HEK293 (cell line): Measurements from ENCODE around the gene CAND2.

Experiments used
- CTCF ChIA-PET: fragments of 350-600 bp; formaldehyde crosslinking; extraction: SDS; loops from one replicate; lab custom pipeline; 2021; ENCODE audit warnings: antibody characterized with exemption; lab: Yijun Ruan, JAX
- POLR2A ChIA-PET: fragments of 300-600 bp; formaldehyde crosslinking; extraction: SDS; loops from one replicate; lab custom pipeline; 2020; ENCODE audit warnings: antibody characterized with exemption, inconsistent platforms; lab: Yijun Ruan, JAX
- H3K27ac ChIP-seq: fragments of 200-500 bp; sonication (Bioruptor generic); 2 replicates; pipeline ENCODE4 v1.5.1; 2014; ENCODE audit warnings: low read depth, low read length, control low read depth, inconsistent platforms; ENCODE audit errors: extremely low read depth
- H3K36me3 ChIP-seq, 2 experiments: fragments of 200-500 bp in 1 of 2; sonication (Bioruptor generic) in 1 of 2; 1 replicate in 1 of 2; 2 replicates in 1 of 2; pipeline ENCODE4 v1.5.1; 2014 to 2017; ENCODE audit warnings: inconsistent platforms in 2 of 2, low read length in 2 of 2; ENCODE audit not compliant: control insufficient read depth in 2 of 2, insufficient read depth in 1 of 2
- H3K4me1 ChIP-seq: fragments of 200-500 bp; sonication (Bioruptor generic); 2 replicates; pipeline ENCODE4 v1.5.1; 2014; ENCODE audit warnings: mild to moderate bottlenecking, low read length, inconsistent platforms; ENCODE audit not compliant: control insufficient read depth, insufficient read depth
- H3K4me3 ChIP-seq: 2 replicates; pipeline ENCODE4 v1.5.1; 2011; ENCODE audit warnings: low read depth, mild to moderate bottlenecking, control low read depth, low read length, moderate library complexity
- H3K9me3 ChIP-seq: fragments of 200-500 bp; sonication (Bioruptor generic); 2 replicates; pipeline ENCODE4 v1.5.1; 2014; ENCODE audit warnings: low read depth, low read length, inconsistent platforms; ENCODE audit not compliant: control insufficient read depth, insufficient read depth
- EGR2 ChIP-seq: fragments of 450-650 bp; formaldehyde crosslinking; IDR thresholded peaks from 2 replicates; pipeline ENCODE4 v1.5.1; 2016; ENCODE audit warnings: low read depth, missing biosample characterization, missing genetic modification characterization
- PRDM1 ChIP-seq: fragments of 450-650 bp; formaldehyde crosslinking; IDR thresholded peaks from 2 replicates; pipeline ENCODE4; 2016; ENCODE audit warnings: missing biosample characterization, missing genetic modification characterization
- PRDM4 ChIP-seq: fragments of 450-650 bp; formaldehyde crosslinking; IDR thresholded peaks from 2 replicates; pipeline ENCODE4 v1.5.1; 2017; ENCODE audit warnings: missing biosample characterization, missing genetic modification characterization
- PRDM6 ChIP-seq: fragments of 450-650 bp; formaldehyde crosslinking; IDR thresholded peaks from 2 replicates; pipeline ENCODE4 v1.5.1; 2017; ENCODE audit warnings: missing biosample characterization, missing genetic modification characterization
- ZBTB7A ChIP-seq: fragments of 450-650 bp; formaldehyde crosslinking; IDR thresholded peaks from 2 replicates; pipeline ENCODE4 v1.5.1; 2016; ENCODE audit warnings: low read depth, missing biosample characterization, missing genetic modification characterization
- ZNF169 ChIP-seq: fragments of 450-650 bp; formaldehyde crosslinking; IDR thresholded peaks from 2 replicates; pipeline ENCODE4 v1.5.1; 2016; ENCODE audit warnings: missing biosample characterization, missing genetic modification characterization
- ZNF239 ChIP-seq: fragments of 450-650 bp; formaldehyde crosslinking; IDR thresholded peaks from 2 replicates; pipeline ENCODE4 v1.5.1; 2016; ENCODE audit warnings: missing biosample characterization, missing genetic modification characterization
- ZNF426 ChIP-seq: fragments of 450-650 bp; formaldehyde crosslinking; IDR thresholded peaks from 2 replicates; pipeline ENCODE4 v1.5.1; 2017; ENCODE audit warnings: missing biosample characterization, missing genetic modification characterization, mild to moderate bottlenecking, inconsistent platforms, moderate library complexity
- ZNF560 ChIP-seq: fragments of 450-650 bp; formaldehyde crosslinking; IDR thresholded peaks from 2 replicates; pipeline ENCODE4 v1.5.1; 2017; ENCODE audit warnings: missing biosample characterization, missing genetic modification characterization, borderline replicate concordance
- ZNF600 ChIP-seq: fragments of 450-650 bp; formaldehyde crosslinking; IDR thresholded peaks from 2 replicates; pipeline ENCODE4 v1.5.1; 2016; ENCODE audit warnings: missing biosample characterization, missing genetic modification characterization
- ZNF621 ChIP-seq: fragments of 450-650 bp; formaldehyde crosslinking; IDR thresholded peaks from 2 replicates; pipeline ENCODE4 v1.5.1; 2017; ENCODE audit warnings: missing biosample characterization, missing genetic modification characterization
- ZNF658 ChIP-seq: fragments of 450-650 bp; formaldehyde crosslinking; IDR thresholded peaks from 2 replicates; pipeline ENCODE4; 2016; ENCODE audit warnings: missing biosample characterization, missing genetic modification characterization
- TF ChIP-seq, protein P1 (sequence below): fragments of 450-650 bp; formaldehyde crosslinking; IDR thresholded peaks from 2 replicates; pipeline ENCODE4 v1.5.0; 2017; ENCODE audit warnings: missing biosample characterization, missing genetic modification characterization, borderline replicate concordance
- TF ChIP-seq, protein P2 (sequence below): fragments of 450-650 bp; formaldehyde crosslinking; IDR thresholded peaks from 2 replicates; pipeline ENCODE4 v1.5.1; 2016; ENCODE audit warnings: missing biosample characterization, missing genetic modification characterization

The CAND2 gene

DNA sequence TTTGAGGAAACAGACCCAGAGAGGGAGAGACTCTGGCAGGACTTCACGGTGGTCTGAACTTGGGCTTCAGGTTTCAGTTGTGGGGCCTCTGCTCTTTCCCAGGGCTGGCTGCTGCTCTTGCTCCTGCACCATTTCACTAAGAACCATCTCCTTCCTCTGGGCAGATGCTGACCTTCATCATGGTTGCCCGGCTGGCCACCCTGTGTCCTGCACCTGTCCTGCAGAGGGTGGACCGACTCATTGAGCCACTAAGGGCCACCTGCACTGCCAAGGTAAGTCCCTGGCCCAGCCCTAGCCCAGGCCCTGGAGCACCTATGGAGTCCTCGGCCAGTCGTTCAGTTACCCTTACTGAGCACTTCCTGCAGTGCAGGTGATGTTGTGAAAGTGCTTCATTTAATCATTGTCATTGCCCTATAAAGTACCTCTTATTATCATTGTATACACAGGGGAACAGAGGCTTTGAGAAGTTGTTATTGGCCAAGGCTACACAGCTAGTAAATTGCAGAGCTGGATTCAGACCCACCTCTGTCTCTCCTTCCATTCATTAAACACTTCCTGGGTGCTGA, 34.9 kb downstream of the CAND2 start:
- Histone ChIP-seq H3K36me3 (peaks cover 29 to 84% of the 10 kb centered on the region in 2 experiments), H3K27ac (no peak overlapping the region), H3K4me3 (no peak overlapping the region), H3K4me1 (no peaks in the 10 kb centered on the region), H3K9me3 (no peaks in the 10 kb centered on the region)
- TF ChIP-seq PRDM4 = no peak
- no peak for TF ChIP-seq ZNF239 (tag by site-specific recombination)
- no peak for TF ChIP-seq ZNF658 (tag by site-specific recombination)
- TF ChIP-seq ZNF560 = no peak
- no peak for TF ChIP-seq PRDM1 (tag by site-specific recombination)
- TF ChIP-seq ZBTB7A = no peak
- no peak for TF ChIP-seq ZNF169 (tag by site-specific recombination)
- TF ChIP-seq PRDM6 (tag by site-specific recombination) = no peak
- TF ChIP-seq, protein P1, sequence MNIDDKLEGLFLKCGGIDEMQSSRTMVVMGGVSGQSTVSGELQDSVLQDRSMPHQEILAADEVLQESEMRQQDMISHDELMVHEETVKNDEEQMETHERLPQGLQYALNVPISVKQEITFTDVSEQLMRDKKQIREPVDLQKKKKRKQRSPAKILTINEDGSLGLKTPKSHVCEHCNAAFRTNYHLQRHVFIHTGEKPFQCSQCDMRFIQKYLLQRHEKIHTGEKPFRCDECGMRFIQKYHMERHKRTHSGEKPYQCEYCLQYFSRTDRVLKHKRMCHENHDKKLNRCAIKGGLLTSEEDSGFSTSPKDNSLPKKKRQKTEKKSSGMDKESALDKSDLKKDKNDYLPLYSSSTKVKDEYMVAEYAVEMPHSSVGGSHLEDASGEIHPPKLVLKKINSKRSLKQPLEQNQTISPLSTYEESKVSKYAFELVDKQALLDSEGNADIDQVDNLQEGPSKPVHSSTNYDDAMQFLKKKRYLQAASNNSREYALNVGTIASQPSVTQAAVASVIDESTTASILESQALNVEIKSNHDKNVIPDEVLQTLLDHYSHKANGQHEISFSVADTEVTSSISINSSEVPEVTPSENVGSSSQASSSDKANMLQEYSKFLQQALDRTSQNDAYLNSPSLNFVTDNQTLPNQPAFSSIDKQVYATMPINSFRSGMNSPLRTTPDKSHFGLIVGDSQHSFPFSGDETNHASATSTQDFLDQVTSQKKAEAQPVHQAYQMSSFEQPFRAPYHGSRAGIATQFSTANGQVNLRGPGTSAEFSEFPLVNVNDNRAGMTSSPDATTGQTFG = no peak
- TF ChIP-seq, protein P2, sequence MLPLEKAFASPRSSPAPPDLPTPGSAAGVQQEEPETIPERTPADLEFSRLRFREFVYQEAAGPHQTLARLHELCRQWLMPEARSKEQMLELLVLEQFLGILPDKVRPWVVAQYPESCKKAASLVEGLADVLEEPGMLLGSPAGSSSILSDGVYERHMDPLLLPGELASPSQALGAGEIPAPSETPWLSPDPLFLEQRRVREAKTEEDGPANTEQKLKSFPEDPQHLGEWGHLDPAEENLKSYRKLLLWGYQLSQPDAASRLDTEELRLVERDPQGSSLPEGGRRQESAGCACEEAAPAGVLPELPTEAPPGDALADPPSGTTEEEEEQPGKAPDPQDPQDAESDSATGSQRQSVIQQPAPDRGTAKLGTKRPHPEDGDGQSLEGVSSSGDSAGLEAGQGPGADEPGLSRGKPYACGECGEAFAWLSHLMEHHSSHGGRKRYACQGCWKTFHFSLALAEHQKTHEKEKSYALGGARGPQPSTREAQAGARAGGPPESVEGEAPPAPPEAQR (tag by site-specific recombination) = no peak
- TF ChIP-seq ZNF621 (tag by site-specific recombination) = no peak
- no peak for TF ChIP-seq ZNF426
- ChIA-PET POLR2A (interaction anchor here (1.8 to 1.9 kb wide), 2 partner anchors 10 to 16 kb away, joined by 5 to 13 read pairs; partner anchors contain the start of gene RPL32), CTCF (interaction anchor here (0.6 to 2.1 kb wide), 5 partner anchors 10 to 165 kb away, joined by 3 to 9 read pairs (median 5); partner anchors contain the start of gene RPL32)

GRCh38 chr3:12832350-12833221, 36.1 kb downstream of the CAND2 start:
- Histone ChIP-seq H3K36me3 (peaks cover 29 to 88% of the 10 kb centered on the region in 2 experiments), H3K4me1 (no peaks in the 10 kb centered on the region), H3K27ac (no peak overlapping the region), H3K4me3 (no peak overlapping the region), H3K9me3 (no peaks in the 10 kb centered on the region)
- TF ChIP-seq EGR2 (no peak), ZNF600 (tag by site-specific recombination) (peak; percentile 52; the same call in 1 of the 2 replicates)
- ChIA-PET POLR2A (interaction anchor here (0.7 to 2.0 kb wide), 6 partner anchors 9 to 125 kb away, joined by 3 to 22 read pairs (median 3); partner anchors contain the start of genes CAND2 and RPL32), CTCF (interaction anchor here (0.6 to 1.5 kb wide), 4 partner anchors 9 to 128 kb away, joined by 3 to 10 read pairs (median 4); partner anchors contain the start of gene RPL32)
